Head of caudate nucleus (tissue), 42 donors: ENCODE measurements around the gene WWOX.

Experiments used
- DNase-seq, 42 donors: peaks; one replicate each; pipeline versions ENCODE4 v3.0.0 to v3.0.0-alpha.2; 2020 to 2021; ENCODE audit warnings: mixed read lengths in 7 of 42
- intact Hi-C: fragments of 100-400 bp; cut with DNase I; formaldehyde crosslinking; loops from one replicate; pipeline ENCODE4 v1.15.0; 2022

The WWOX gene

DNA sequence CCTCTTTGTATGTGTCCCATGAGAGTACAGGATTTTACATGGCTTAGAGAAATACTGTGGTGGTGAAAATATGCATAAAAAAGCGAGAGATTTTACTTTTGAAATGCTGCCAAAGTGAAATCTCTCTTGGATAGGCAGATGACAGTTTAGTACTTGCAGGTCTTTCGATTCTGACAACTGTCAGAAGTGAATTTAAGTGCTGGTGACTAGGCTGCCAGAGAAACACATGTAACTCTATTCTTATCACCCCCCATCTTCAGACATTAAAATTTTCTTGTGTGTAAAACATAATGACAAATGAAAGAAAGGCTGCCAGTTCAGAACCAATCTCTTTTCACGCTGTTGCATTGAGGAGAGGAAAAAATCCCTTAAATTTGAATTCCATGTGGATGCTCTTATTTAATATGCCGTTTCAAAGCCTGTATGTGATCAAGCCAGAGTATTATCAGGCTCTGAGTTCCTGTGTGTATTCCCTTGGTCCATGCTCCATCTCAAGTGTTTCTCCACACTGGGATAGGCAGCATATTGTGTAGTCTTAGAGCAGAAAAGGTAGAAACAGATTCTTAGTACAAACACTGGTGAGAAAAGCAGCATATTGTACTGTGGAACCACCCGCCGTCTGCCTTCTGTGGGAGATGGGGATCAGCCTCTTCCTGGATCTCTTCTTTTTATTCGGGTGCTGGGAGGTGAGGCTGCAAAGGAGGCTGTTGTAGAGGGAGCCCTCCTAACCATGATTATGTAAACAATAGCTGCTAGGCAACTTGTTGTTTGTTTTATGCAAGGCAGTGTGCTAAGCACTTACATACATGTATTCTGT lies 291.3 kb downstream of the WWOX start:
- no peak for DNase-seq
- intact Hi-C loops = no loop called here

DNA sequence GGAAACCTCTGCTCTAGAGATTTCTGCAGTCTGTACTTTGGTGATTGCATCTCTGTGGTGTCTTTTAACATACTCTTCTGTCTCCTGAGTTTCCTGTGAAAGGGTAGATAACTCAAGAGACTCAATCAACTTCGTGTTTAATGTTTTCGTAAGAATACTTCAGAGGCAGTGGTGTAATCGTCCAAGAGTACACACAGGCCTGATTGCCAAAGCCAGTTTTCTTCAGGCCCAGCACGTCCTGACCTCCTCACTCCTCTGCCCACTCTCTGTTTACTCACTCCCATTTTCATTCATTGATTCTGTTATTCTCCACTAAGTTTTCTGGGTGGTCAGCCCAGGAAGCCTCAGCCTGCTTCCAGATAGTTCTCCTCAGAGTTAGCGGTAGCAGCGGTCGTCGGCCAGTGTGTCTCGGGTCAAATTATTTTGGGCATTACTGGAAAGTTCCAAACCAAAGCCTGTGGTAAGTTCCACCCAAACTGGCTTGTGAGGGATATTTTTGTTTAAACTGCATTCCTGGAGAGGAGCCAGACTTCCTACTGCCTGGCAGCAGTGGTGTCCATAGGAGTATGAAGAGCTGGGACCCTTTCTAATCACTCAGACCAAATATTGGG lies 293.2 kb downstream of the WWOX start:
- intact Hi-C loops = no loop called here
- no peak for DNase-seq

GRCh38 chr16:78395035-78395434 lies 295.6 kb downstream of the WWOX start:
- DNase-seq = no peak
- intact Hi-C loops = no loop called here

DNA sequence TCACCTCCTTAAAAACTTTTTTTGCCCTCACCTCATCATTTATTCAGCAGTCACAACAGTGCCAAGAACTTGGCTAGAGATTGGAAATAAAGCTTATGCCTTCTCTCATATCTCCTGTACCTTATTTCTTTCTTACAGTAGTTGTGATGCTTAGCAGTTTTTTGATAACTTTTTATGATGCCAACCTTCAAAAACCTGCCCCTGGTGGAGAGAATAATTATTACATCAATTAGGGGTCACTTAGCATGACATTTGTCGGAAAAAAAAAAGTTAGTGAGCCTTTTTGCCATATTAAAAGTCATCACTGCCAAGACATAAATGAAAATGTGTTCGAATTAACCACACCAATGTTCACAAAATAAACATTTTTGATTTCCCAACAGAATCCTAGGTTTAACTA lies 296.6 kb downstream of the WWOX start:
- intact Hi-C loops = no loop called here
- DNase-seq = no peak

DNA sequence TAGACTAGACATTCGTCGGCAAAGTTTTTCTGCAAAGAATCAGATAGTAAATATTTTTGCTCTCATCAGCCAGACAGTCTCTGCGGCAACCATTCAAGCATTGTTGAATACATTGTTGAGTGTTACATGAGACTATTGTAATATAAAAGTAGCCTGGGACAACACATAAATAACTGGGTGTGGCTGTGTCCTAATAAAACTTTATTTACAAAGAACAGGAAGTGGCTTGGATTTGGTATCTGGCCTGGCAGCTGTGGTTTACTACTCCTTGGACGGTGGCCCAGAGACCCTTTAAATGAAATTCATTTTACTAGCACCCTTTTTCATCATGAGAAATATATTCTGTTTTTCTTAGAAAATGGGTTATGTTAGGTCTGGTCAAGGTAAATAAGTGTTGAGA lies 297.2 kb downstream of the WWOX start:
- DNase-seq = no peak
- intact Hi-C loops = no loop called here

DNA sequence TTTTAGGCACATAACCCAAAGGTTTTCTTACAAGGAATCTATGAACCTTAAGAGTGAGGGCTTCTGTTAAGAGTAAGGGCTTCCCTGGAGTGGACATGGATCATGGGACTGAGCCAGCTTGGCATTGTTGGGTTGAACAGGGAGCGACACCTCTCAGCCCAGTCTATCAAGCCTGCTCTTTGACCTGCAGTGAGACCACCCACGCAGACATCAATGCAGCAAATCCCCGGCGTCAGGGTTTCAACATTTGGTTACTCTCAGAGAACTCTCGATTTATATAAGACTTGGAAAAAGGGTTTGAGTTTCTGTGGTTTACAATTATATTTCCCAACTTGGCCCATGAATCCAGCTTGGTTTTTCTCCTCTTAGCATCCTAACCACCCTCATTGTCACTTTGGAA lies 299.9 kb downstream of the WWOX start:
- intact Hi-C loops = no loop called here
- no peak for DNase-seq

DNA sequence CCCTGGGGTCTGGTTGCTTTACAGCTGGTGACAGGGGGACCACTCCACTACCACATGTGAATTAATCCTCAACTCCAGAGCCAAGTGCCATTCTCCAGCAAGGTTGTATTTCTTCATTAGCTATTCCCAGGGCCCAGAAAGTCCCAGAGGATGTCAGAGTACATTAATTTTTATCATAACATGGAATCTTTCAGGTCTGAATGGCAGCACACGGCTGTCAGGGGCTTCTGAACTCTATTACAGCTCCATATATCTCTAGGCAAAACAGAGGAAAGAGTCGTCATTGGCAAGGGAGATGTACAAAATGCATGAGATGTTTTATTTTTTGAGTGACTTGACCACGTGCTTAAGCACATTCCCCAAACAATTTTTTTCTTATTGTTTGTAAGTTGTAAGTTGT lies 303.4 kb downstream of the WWOX start:
- no peak for DNase-seq
- intact Hi-C loops = no loop called here

DNA sequence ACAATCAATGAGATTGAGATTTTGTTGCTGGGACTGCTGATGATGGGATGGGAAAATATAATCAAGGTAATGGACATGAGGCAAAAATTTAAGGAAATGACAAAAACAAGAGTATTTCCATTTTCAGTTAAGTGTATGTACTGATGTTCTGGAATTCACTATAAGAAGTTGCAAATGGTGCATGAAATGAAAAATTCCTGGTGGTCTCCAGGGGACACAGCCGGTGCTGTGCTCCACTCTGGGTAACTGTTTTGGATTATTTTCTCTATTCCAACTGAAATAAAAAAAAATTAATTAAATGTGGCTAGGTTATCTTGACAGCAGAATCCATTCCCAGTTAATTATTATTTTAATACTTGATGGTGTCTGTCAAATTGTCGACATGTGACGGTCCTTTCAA lies 305.6 kb downstream of the WWOX start:
- DNase-seq = no peak
- intact Hi-C loops = no loop called here

- intact Hi-C loops = no loop called here
- DNase-seq = no peak
Measured at GRCh38 chr16:78405833-78406232, 306.4 kb downstream of the WWOX start.

DNA sequence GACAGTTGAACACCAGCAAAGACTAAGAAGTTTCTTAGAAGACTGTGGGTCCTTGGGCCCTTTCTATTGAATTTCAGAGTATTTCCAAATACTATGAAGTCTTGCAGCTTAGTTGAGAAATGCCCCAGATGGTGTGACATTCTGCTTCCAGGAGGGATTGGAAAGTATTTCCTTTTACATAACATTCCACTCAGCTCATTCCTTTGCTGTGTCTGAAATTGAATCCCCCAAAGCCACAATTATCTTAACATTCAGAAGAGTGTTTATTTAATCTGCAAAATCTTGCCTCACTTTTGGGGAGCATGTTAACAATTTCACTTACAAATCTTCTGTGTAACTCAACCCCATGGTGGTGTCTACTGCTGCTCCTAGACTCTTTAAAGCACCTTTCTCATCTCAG lies 307.7 kb downstream of the WWOX start:
- no peak for DNase-seq
- intact Hi-C loops = no loop called here

DNA sequence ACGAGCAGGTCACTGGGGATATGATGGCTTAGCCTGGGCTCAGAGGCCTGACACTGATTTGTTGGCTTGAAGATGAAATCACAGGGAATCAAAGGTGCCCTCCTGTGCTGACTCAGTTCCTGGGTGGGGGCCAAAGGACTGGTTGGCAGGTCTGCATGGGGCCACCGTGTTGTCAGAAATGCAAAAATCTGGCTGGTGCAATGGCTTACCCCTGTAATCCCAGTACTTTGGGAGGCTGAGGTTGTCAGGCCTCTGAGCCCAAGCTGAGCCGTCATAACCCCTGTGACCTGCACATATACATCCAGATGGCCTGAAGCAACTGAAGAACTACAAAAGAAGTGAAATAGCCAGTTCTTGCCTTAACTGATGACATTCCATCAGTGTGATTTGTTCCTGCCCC lies 314.2 kb downstream of the WWOX start:
- intact Hi-C loops = no loop called here
- no peak for DNase-seq

DNA sequence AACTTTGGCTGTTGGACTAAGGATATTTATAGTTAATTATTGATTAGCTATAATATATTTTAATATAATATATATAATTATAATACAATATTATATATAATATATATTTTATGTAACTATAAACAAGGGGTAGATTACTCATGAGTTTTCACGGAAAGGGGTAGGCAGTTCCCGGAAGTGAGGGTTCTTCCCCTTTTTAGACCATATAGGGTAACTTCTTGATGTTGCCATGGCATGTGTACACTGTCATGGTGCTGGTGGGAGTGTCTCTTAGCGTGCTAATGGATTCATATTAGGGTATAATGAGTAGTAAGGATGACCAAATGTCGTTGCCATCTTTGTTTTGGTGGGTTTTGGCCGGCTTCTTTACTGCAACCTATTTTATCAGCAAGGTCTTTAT lies 315.6 kb downstream of the WWOX start:
- DNase-seq = no peak
- intact Hi-C loops = no loop called here

- DNase-seq = no peak
- intact Hi-C loops = no loop called here
Measured at GRCh38 chr16:78415669-78416068, 316.2 kb downstream of the WWOX start.

DNA sequence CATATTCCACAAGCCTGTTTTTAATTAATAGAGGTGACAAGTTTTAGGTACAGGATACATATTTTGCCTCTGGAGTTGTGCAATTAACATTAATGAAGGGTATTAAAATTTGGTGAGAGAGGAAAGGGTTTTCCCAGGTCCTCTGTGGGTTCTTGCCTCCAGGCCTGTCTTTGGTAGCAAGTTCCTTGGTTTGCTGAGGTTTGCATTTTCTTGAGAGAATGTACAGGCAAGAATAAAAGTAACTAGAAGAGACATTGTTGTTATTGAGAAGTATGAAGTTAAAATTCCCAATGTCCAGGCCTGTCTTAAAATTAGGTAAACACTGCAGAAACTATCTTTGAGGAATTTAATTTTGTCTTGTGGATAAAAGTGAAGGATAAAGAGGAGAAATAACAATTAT lies 316.9 kb downstream of the WWOX start:
- intact Hi-C loops = no loop called here
- no peak for DNase-seq

- intact Hi-C loops = no loop called here
- no peak for DNase-seq
Measured at GRCh38 chr16:78421181-78421708, 321.8 kb downstream of the WWOX start.

DNA sequence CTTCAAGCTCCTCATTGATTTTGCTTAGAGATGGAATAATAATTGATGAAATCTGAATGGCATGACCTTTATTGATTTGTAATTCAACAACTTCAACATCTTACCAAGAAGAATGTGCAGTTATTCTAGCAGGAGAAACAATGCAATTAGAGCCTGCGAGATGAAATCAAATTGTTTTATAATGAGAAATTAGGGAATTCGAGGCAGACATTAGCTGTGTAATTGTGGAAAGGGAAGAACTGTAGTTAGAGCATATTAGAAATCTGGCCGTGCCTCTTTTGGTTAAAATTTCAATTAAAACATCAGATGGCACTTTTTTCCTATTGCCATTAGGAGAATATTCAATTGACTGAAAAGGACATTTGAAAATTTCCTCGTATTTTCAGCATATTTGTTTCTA lies 325.8 kb downstream of the WWOX start:
- DNase-seq = no peak
- intact Hi-C loops = no loop called here

GRCh38 chr16:78425891-78426510 lies 326.5 kb downstream of the WWOX start:
- intact Hi-C loops = no loop called here
- DNase-seq = no peak

DNA sequence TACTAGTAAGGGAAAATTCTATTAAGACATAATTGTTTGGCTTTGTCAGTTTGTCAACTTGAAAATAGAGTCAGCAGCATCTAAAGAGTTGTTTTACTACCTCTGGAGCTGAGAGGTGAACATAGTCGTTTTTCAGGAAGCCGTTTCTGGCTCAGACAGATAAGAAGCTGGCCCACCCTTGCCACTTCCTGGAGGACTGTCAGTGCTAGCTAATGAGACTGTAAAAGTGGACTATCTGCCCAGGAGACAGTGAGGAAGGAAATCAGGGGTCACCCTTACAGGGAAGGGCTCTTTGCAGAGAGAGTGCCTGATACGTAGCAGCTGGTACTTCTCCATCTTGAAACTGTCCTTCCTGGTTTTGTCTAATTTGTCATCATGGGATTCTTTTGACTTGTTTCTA lies 328.7 kb downstream of the WWOX start:
- intact Hi-C loops = no loop called here
- DNase-seq = no peak

DNA sequence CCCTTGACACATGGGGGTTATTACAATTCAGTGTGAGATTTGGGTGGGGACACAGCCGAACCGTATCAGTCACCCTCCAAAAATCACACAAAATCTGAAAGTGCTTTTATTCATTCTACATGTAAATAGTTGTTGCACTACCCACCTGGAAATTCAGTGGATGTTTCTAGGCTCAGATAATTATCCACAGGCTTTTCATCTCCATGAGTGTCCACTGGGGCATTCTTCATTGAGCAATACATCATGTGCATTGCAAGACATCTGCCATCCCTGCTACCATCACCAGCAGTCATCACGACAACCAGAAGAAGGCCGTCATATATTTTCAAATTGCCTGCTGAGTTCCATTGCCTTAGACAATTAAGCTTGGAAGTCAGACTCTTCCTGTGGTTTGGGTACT lies 330.8 kb downstream of the WWOX start:
- no peak for DNase-seq
- intact Hi-C loops = no loop called here

- intact Hi-C loops = no loop called here
- no peak for DNase-seq
Measured at GRCh38 chr16:78431004-78431670, 331.7 kb downstream of the WWOX start.
